Astrocyte of the hippocampus (primary cell): ENCODE data around the gene S1PR2.
"Not testable (repeated sequence)": the region's sequence is repeated elsewhere in the genome, so short reads cannot be mapped to it uniquely, and the experiment has no call there.

Source experiments
- DNase-seq: peaks from one replicate; pipeline ENCODE4 v3.0.0; 2011; ENCODE audit warnings: low read depth, low spot score

The S1PR2 gene

GRCh38 chr19:10191347-10191746 lies 39.8 kb downstream of the S1PR2 start:
- peak; percentile 95 for DNase-seq

DNA sequence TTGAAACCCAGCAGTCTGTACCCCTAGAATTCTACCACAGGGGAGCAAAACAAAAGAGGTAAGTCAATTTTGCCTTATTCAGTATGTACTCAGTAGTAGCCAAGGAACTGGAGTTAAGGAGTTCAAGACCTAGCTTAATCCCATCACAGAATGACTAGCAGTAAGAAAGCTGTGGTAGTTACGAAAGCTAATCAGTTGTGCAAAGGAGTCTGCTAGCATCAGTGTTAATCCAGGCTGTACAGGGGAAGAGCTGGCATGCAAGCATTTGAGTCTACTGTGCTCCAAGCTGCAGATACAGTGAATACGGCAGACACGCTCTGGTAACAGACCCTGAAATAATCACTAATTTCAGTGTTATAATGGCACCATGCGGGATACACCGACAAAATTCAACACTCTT lies 41.1 kb downstream of the S1PR2 start:
- DNase-seq, result no peak

GRCh38 chr19:10189616-10190015 lies 41.5 kb downstream of the S1PR2 start:
- DNase-seq, result no peak

DNA sequence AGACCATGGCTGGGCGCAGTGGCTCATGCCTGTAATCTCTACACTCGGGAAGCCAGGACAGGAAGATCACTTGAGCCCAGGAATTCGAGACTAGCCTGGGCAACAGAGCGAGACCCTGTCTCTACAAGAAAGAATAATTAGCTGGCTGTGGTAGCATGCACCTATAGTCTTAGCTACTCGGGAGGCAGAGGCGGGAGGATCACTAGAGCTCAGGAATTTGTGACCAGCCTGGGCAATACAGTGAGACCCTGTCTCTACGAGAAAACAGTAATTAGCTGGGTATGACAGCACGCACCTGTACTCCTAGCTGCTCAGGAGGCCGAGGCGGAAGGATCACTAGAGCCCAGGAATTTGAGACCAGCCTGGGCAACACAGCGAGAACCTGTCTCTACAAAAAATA lies 43.8 kb downstream of the S1PR2 start:
- DNase-seq, result no peak

DNA sequence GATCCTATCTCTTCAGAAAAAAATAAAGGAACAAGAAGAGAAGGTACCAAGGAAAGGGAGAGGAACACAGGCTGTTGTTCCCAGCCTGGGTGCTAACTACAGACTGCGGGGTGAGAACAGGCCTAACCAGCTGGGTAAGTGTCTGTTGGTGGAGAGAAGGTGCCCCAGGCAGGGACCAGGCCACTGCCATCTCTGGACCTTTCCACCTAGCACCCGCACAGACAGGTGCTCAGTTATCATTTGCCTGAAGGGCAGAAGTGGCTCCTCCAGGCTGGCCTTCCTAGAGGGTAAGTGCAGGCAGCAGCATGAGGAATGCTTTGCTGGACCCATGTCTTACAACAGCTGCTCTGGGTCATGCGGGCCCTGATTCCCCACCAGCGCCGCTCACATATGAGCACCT lies 46.5 kb downstream of the S1PR2 start:
- no peak for DNase-seq

DNA sequence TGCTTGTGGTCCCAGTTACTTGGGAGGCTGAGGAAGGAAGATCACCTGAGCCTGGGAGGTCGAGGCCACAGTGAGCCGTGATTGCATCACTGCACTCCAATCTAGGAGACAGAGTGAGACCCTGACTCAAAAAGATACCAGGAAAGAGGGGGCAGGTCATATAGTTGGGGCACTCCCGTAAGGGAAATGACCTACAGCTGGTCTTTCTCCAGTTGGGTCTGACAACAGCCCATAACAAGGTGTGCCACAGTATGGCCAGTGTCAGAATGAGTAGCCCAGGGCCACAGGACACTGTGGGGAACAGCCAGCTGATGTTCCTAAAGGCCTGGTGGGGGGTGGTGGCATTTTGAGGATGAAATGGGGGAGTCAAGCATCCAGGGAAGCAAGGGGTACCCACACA lies 47.2 kb downstream of the S1PR2 start:
- no peak for DNase-seq

GRCh38 chr19:10182847-10183246 lies 48.3 kb downstream of the S1PR2 start:
- DNase-seq, result no peak

- no peak for DNase-seq
These were observed 49.1 kb downstream of the S1PR2 start for GRCh38 chr19:10182076-10182475.

DNA sequence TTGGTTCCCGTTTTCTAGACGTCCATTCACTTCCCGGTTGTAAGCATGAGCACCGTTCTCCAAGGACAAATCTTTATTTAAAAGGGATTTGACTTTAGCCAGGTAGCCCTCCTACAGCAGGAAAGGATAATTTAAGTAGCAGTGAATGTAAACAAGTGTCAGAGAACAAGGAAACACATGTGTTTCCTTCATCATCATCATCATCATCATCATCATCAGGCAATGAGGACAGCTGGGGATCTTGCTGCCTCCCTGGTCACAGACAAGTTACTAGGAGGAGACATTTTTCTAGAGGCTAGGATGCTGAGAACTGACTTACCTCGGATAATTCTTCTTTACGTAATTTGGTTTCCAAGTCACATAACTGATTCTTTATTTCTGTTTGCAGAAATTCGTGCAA lies 50.7 kb downstream of the S1PR2 start:
- no peak for DNase-seq

GRCh38 chr19:10180024-10180423 lies 51.1 kb downstream of the S1PR2 start:
- DNase-seq, result not testable (repeated sequence)

- DNase-seq, result peak; percentile 28
These were observed 57.6 kb downstream of the S1PR2 start for GRCh38 chr19:10173527-10173926.
